ENCODE measurements around the gene CYB561. TPM values are rescaled to one million over a fixed set of nuclear protein-coding genes. Genes with fewer than 3 reads are reported as not detected.
A peak's percentile ranks its signal among the peaks of the same experiment; 100 is the strongest.

The CYB561 gene
- total and polyA plus RNA-seq, 9 of the 15 experiments (the other 6 are each of a cell fraction or from before 2014, with no cell fraction given), result 4.0 to 30.8 (median 17.4) TPM

- TF ChIP-seq, protein P1, sequence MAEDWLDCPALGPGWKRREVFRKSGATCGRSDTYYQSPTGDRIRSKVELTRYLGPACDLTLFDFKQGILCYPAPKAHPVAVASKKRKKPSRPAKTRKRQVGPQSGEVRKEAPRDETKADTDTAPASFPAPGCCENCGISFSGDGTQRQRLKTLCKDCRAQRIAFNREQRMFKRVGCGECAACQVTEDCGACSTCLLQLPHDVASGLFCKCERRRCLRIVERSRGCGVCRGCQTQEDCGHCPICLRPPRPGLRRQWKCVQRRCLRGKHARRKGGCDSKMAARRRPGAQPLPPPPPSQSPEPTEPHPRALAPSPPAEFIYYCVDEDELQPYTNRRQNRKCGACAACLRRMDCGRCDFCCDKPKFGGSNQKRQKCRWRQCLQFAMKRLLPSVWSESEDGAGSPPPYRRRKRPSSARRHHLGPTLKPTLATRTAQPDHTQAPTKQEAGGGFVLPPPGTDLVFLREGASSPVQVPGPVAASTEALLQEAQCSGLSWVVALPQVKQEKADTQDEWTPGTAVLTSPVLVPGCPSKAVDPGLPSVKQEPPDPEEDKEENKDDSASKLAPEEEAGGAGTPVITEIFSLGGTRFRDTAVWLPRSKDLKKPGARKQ (CRISPR knock-in tag; IDR thresholded peaks at IDR 0.05), result no peak
- TF ChIP-seq ARNT (IDR thresholded peaks at IDR 0.05) (peak in 1 of 2 experiments; percentile 57; a peak in 1 of 4 replicates), FIP1L1 (IDR thresholded peaks at IDR 0.05; ENCODE audit: low read depth, low read length, poor library complexity, severe bottlenecking) (no peak), FOXJ2 (tag; IDR thresholded peaks at IDR 0.05) (no peak), NR1H2 (CRISPR knock-in tag; IDR thresholded peaks at IDR 0.05) (no peak), GATAD2A (IDR thresholded peaks at IDR 0.05) (no peak), EP400 (IDR thresholded peaks at IDR 0.05) (peak; percentile 30; the same call in 1 of the 2 replicates), THAP7 (CRISPR knock-in tag; IDR thresholded peaks at IDR 0.05) (no peak), SAP30 (IDR thresholded peaks at IDR 0.05; ENCODE audit: borderline replicate concordance, insufficient read depth, low read depth, low read length, poor library complexity, severe bottlenecking) (no peak), ZNF197 (CRISPR knock-in tag; IDR thresholded peaks at IDR 0.05; ENCODE audit: low read depth) (no peak), ZC3H4 (CRISPR knock-in tag; IDR thresholded peaks at IDR 0.05; ENCODE audit: borderline replicate concordance) (no peak), E2F3 (CRISPR knock-in tag; IDR thresholded peaks at IDR 0.05) (no peak), CHD7 (IDR thresholded peaks at IDR 0.05; ENCODE audit: low read depth, low read length) (no peak)
These were observed 25.9 kb downstream of the CYB561 start (continued) for GRCh38 chr17:63419949-63420867.
